Measurements from ENCODE around the gene NLN.
A peak's percentile ranks its signal among the peaks of the same experiment; 100 is the strongest.

Gene NLN

GRCh38 chr5:65861830-65862241 is 139.8 kb downstream of the NLN start:
- H3K4me3 ChIP-seq (ENCODE audit: low read depth in 1 of 2, low read length in 2 of 2) = no peak overlapping the region
- H4K20me1 ChIP-seq (ENCODE audit: insufficient read depth, low read length) = no peaks in the 10 kb centered on the region
- no peaks in the 10 kb centered on the region for H3K36me3 ChIP-seq (ENCODE audit: insufficient read depth, low read length)
- H3K27me3 ChIP-seq (ENCODE audit: insufficient read depth, low read length, poor library complexity) = no peaks in the 10 kb centered on the region
- H3K27ac ChIP-seq (ENCODE audit: low read length) = no peak overlapping the region
- ATAC-seq (ENCODE audit: insufficient read depth, low read depth) (0 out of 3 replicates have a peak, but pooled peaks have one; percentile 42), DNase-seq (peak; percentile 10)
- H3K9ac ChIP-seq (ENCODE audit: low read depth, low read length) = no peak overlapping the region
- H3K4me1 ChIP-seq (ENCODE audit: insufficient read depth, low read length) = no peaks in the 10 kb centered on the region
- no peak overlapping the region for H2AFZ ChIP-seq (ENCODE audit: low read depth, low read length)
- H3K9me3 ChIP-seq (ENCODE audit: insufficient read depth, low read length, severe bottlenecking) = no peaks in the 10 kb centered on the region
- H3K79me2 ChIP-seq (ENCODE audit: insufficient read depth, low read length) = no peaks in the 10 kb centered on the region
- H3K4me2 ChIP-seq (ENCODE audit: insufficient read depth, low read length) = no peak overlapping the region
- TF ChIP-seq CTCF (IDR thresholded peaks at IDR 0.05; ENCODE audit: borderline replicate concordance, extremely low read depth, low read length, poor library complexity, severe bottlenecking) = no peak
- TF ChIP-seq EZH2 (IDR thresholded peaks at IDR 0.05; ENCODE audit: borderline replicate concordance, low read depth, low read length, severe bottlenecking) = no peak

GRCh38 chr5:65862384-65862783 is 140.4 kb downstream of the NLN start:
- H3K79me2 ChIP-seq (ENCODE audit: insufficient read depth, low read length) = no peaks in the 10 kb centered on the region
- TF ChIP-seq CTCF (IDR thresholded peaks at IDR 0.05; ENCODE audit: borderline replicate concordance, extremely low read depth, low read length, poor library complexity, severe bottlenecking) = no peak
- no peak for TF ChIP-seq EZH2 (IDR thresholded peaks at IDR 0.05; ENCODE audit: borderline replicate concordance, low read depth, low read length, severe bottlenecking)
- H3K36me3 ChIP-seq (ENCODE audit: insufficient read depth, low read length) = no peaks in the 10 kb centered on the region
- H3K27ac ChIP-seq (ENCODE audit: low read length) = no peak overlapping the region
- ATAC-seq (ENCODE audit: insufficient read depth, low read depth) (no peak), DNase-seq (no peak)
- H3K9me3 ChIP-seq (ENCODE audit: insufficient read depth, low read length, severe bottlenecking) = no peaks in the 10 kb centered on the region
- H3K4me3 ChIP-seq (ENCODE audit: low read depth in 1 of 2, low read length in 2 of 2) = no peak overlapping the region
- no peaks in the 10 kb centered on the region for H3K27me3 ChIP-seq (ENCODE audit: insufficient read depth, low read length, poor library complexity)
- no peaks in the 10 kb centered on the region for H3K4me1 ChIP-seq (ENCODE audit: insufficient read depth, low read length)
- no peak overlapping the region for H3K9ac ChIP-seq (ENCODE audit: low read depth, low read length)
- H3K4me2 ChIP-seq (ENCODE audit: insufficient read depth, low read length) = no peak overlapping the region
- H4K20me1 ChIP-seq (ENCODE audit: insufficient read depth, low read length) = no peaks in the 10 kb centered on the region
- H2AFZ ChIP-seq (ENCODE audit: low read depth, low read length) = no peak overlapping the region

- no peaks in the 10 kb centered on the region for H3K9me3 ChIP-seq (ENCODE audit: insufficient read depth, low read length, severe bottlenecking)
- no peak overlapping the region for H3K4me2 ChIP-seq (ENCODE audit: insufficient read depth, low read length)
- H2AFZ ChIP-seq (ENCODE audit: low read depth, low read length) = no peak overlapping the region
- no peaks in the 10 kb centered on the region for H4K20me1 ChIP-seq (ENCODE audit: insufficient read depth, low read length)
- H3K79me2 ChIP-seq (ENCODE audit: insufficient read depth, low read length) = no peaks in the 10 kb centered on the region
- H3K9ac ChIP-seq (ENCODE audit: low read depth, low read length) = no peak overlapping the region
- no peaks in the 10 kb centered on the region for H3K4me1 ChIP-seq (ENCODE audit: insufficient read depth, low read length)
- H3K27ac ChIP-seq (ENCODE audit: low read length) = no peak overlapping the region
- H3K36me3 ChIP-seq (ENCODE audit: insufficient read depth, low read length) = no peaks in the 10 kb centered on the region
- no peaks in the 10 kb centered on the region for H3K27me3 ChIP-seq (ENCODE audit: insufficient read depth, low read length, poor library complexity)
- TF ChIP-seq CTCF (IDR thresholded peaks at IDR 0.05; ENCODE audit: borderline replicate concordance, extremely low read depth, low read length, poor library complexity, severe bottlenecking) (no peak), EZH2 (IDR thresholded peaks at IDR 0.05; ENCODE audit: borderline replicate concordance, low read depth, low read length, severe bottlenecking) (no peak)
- ATAC-seq (ENCODE audit: insufficient read depth, low read depth) (no peak), DNase-seq (no peak)
- no peak overlapping the region for H3K4me3 ChIP-seq (ENCODE audit: low read depth in 1 of 2, low read length in 2 of 2)
Observed at GRCh38 chr5:65863747-65864146, 141.7 kb downstream of the NLN start.

All from DND-41 (cell line).